ENCODE measurements around the gene IGFBP2. TPM values are rescaled to one million over a fixed set of nuclear protein-coding genes. Genes with fewer than 3 reads are reported as not detected.

IGFBP2 gene
- total RNA-seq, 1 experiment from 2014 or later = 363 TPM

- no peaks in the 10 kb centered on the region for H3K9me3 Mint-ChIP-seq
- WGBS (ENCODE audit: extremely low coverage, insufficient read length, low lambda C conversion rate) = no CpG with 5 or more reads among the region's 10 CpGs
These were observed 39.8 kb downstream of the IGFBP2 start for GRCh38 chr2:216673021-216673420.

More at GRCh38 chr2:216673021-216673420, 39.8 kb downstream of the IGFBP2 start:
- Histone ChIP-seq H3K27ac (ENCODE audit: insufficient read length, low read depth, low read length) (no peak overlapping the region), H2BK5ac (ENCODE audit: insufficient read length, low read length) (no peak overlapping the region), H4K5ac (ENCODE audit: insufficient read length, low read depth, low read length) (no peak overlapping the region), H2AFZ (ENCODE audit: low read length) (no peak overlapping the region), H4K8ac (replicated peaks; ENCODE audit: insufficient read length, low read depth, low read length) (no peak overlapping the region), H4K91ac (ENCODE audit: insufficient read length, low read depth, low read length) (no peak overlapping the region), H3K27me3 (ENCODE audit: insufficient read depth, low read length) (no peaks in the 10 kb centered on the region), H3T11ph (ENCODE audit: low read length) (no peak overlapping the region), H3K18ac (ENCODE audit: insufficient read length, low read depth, low read length) (no peak overlapping the region), H3K23ac (ENCODE audit: insufficient read length, low read depth, low read length) (no peak overlapping the region), H2BK120ac (ENCODE audit: low read depth, low read length, poor library complexity, severe bottlenecking) (no peak overlapping the region), H3K4me1 (ENCODE audit: insufficient read depth, low read length) (no peaks in the 10 kb centered on the region; the same call in 1 of the 2 replicates), H3K23me2 (ENCODE audit: insufficient read length, low read depth, low read length, poor library complexity, severe bottlenecking) (peaks cover 3% of the 10 kb centered on the region), H4K20me1 (ENCODE audit: control insufficient read depth, insufficient read depth, insufficient read length) (no peaks in the 10 kb centered on the region), H2AK5ac (ENCODE audit: insufficient read length, low read length) (no peak overlapping the region), H2BK20ac (ENCODE audit: low read depth, low read length, poor library complexity, severe bottlenecking) (no peak overlapping the region), H2BK12ac (ENCODE audit: insufficient read length, low read depth, low read length) (no peak overlapping the region), H3K9ac (ENCODE audit: extremely low read depth, insufficient read length, low read length) (no peak overlapping the region), H2BK15ac (ENCODE audit: low read depth, low read length) (no peak overlapping the region), H3K4ac (ENCODE audit: low read depth, low read length) (no peak overlapping the region), H3K9me3 (ENCODE audit: control insufficient read depth, low read depth, low read length) (no peaks in the 10 kb centered on the region), H3K4me2 (ENCODE audit: insufficient read depth, insufficient read length, low read length) (no peak overlapping the region), H3K56ac (ENCODE audit: insufficient read length, low read depth, low read length) (no peak overlapping the region), H3K79me1 (ENCODE audit: insufficient read depth, low read depth, low read length, poor library complexity, severe bottlenecking) (no peaks in the 10 kb centered on the region), H3K14ac (ENCODE audit: insufficient read depth, low read length) (no peak overlapping the region), H3K79me2 (ENCODE audit: insufficient read depth, low read length) (no peaks in the 10 kb centered on the region)
- no peak for DNase-seq
- H3K4me1 Mint-ChIP-seq = no peaks in the 10 kb centered on the region
- TF ChIP-seq, protein P1, sequence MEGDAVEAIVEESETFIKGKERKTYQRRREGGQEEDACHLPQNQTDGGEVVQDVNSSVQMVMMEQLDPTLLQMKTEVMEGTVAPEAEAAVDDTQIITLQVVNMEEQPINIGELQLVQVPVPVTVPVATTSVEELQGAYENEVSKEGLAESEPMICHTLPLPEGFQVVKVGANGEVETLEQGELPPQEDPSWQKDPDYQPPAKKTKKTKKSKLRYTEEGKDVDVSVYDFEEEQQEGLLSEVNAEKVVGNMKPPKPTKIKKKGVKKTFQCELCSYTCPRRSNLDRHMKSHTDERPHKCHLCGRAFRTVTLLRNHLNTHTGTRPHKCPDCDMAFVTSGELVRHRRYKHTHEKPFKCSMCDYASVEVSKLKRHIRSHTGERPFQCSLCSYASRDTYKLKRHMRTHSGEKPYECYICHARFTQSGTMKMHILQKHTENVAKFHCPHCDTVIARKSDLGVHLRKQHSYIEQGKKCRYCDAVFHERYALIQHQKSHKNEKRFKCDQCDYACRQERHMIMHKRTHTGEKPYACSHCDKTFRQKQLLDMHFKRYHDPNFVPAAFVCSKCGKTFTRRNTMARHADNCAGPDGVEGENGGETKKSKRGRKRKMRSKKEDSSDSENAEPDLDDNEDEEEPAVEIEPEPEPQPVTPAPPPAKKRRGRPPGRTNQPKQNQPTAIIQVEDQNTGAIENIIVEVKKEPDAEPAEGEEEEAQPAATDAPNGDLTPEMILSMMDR (conservative IDR thresholded peaks at IDR 0.05) = no peak
- no peak overlapping the region for H3K4me3 Mint-ChIP-seq
- peaks cover 5% of the 10 kb centered on the region for H3K27me3 Mint-ChIP-seq (ENCODE audit: low read depth)
- no peaks in the 10 kb centered on the region for H3K36me3 Mint-ChIP-seq (ENCODE audit: insufficient read depth in 1 of 3, low read depth in 3 of 3)
- no peak overlapping the region for H3K27ac Mint-ChIP-seq
